ENCODE results near the gene ADAMTS18. TPM values are rescaled to one million over a fixed set of nuclear protein-coding genes. Genes with fewer than 3 reads are reported as not detected.

Gene ADAMTS18
- total and polyA plus RNA-seq, 2 of the 8 experiments (the other 6 are each of a cell fraction or from before 2014, with no cell fraction given) = 0.05 to 0.19 TPM

GRCh38 chr16:77394699-77395098 lies 40.1 kb downstream of the ADAMTS18 start (continued):
- TF ChIP-seq CHD7 (IDR thresholded peaks at IDR 0.05; ENCODE audit: insufficient replicate concordance, low read length) (no peak), SUZ12 (IDR thresholded peaks at IDR 0.05; ENCODE audit: low read length) (no peak), KDM1A (IDR thresholded peaks at IDR 0.05; ENCODE audit: borderline replicate concordance, low read length) (no peak)

Data from H1 (cell line).